G401 (cell line): ENCODE results near the gene ZNF30. TPM values are rescaled to one million over a fixed set of nuclear protein-coding genes. Genes with fewer than 3 reads are reported as not detected.
"Not testable (repeated sequence)": the region's sequence is repeated elsewhere in the genome, so short reads cannot be mapped to it uniquely, and the experiment has no call there.

Source experiments
- DNase-seq: peaks from one replicate; pipeline ENCODE4 v3.0.0-alpha.2; 2015; ENCODE audit warnings: low spot score
- in situ Hi-C: cut with HindIII; loops from 2 replicates; pipeline ENCODE4 v1.10.0; 2016; ENCODE audit warnings: low sequenced_read_pairs, mixed read lengths
- total RNA-seq: library from RNA; depleted of rRNA; stranded (reverse); fragments of >200 nt; shearing (Covaris generic); gene quantifications from 2 replicates; pipeline ENCODE4 v1.2.3, GENCODE V29; 2014

ZNF30 gene
- total RNA-seq, 1 experiment from 2014 or later: 3.2 TPM

DNA sequence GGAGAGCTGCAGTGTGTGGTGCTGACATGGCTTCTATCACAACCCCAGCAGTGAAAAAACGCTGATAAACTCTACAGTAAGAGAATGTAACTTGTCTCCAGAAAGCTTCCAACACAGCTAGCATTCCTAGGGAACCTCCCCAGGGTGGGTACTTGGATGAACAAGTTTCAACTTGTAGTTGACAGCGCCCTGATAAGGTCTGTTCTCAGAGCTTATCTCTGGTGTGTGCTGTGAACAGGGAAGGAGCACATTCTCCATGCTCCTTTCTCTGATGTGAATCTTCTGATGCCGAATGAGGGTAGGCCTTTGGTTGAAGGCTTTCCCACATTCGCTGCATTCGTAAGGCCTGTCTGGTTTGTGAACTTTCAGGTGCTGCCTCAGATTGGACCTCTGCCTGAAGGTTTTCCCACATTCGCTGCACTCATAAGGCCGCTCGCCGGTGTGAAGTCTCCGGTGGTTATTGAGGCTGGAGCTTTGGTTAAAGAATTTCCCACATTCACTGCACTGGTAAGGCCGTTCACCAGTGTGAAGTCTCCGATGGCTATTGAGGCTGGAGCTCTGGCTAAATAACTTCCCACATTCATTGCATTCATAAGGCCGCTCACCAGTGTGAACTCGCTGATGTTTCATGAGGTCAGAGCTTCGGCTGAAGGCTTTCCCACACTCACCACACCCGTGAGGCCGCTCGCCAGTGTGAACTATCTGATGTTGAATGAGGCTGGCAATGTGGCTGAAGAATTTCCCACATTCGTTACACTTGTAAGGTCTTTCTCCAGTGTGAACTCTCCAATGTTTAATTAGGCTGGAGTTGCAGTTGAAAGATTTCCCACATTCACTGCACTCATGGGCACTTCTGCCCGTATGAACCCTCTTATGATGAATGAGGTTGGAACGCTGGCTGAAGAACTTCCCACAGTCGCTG, 31.4 kb downstream of the ZNF30 start:
- DNase-seq: no peak
- in situ Hi-C loops: no loop called here

- DNase-seq: no peak
- in situ Hi-C loops: no loop called here
Observed at GRCh38 chr19:34959021-34959420, 32.3 kb downstream of the ZNF30 start.

GRCh38 chr19:34960103-34960805, 33.6 kb downstream of the ZNF30 start:
- in situ Hi-C loops: no loop called here
- DNase-seq: no peak

DNA sequence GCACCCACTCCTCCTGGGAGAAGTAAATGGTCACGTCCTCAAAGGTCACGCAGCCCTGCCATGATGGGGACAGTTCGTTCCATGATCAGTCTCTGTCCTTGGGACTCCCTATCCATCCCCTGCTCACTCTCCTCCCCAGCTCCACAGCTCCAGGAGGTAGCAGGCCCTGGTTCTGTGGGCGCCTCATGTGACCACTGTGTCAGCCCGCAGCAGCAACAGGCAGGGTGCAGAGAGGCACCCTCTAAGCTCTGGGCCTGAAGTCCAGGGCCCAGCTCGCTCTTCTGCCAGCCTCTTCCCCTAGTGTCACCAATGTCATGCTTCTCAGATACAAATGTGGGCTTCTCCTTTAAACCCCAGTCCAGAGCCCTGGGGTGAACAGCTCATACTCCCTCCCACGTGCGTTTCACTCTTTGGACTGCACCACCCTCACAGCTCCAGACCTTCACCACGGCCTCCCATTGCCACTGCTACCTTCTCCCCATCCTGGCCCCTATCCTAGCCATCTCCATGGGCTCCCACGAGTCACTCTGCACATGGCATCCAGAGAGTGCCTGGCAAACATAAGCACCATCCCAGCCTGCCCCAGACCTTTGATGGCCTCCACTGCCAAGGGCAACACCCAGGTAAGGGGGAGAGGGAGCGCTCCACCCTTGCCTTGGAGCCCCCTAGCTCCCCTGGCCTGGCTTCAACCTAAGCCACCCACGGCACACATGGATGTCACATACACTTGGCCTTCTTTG, 34.4 kb downstream of the ZNF30 start:
- DNase-seq: no peak
- in situ Hi-C loops: no loop called here

DNA sequence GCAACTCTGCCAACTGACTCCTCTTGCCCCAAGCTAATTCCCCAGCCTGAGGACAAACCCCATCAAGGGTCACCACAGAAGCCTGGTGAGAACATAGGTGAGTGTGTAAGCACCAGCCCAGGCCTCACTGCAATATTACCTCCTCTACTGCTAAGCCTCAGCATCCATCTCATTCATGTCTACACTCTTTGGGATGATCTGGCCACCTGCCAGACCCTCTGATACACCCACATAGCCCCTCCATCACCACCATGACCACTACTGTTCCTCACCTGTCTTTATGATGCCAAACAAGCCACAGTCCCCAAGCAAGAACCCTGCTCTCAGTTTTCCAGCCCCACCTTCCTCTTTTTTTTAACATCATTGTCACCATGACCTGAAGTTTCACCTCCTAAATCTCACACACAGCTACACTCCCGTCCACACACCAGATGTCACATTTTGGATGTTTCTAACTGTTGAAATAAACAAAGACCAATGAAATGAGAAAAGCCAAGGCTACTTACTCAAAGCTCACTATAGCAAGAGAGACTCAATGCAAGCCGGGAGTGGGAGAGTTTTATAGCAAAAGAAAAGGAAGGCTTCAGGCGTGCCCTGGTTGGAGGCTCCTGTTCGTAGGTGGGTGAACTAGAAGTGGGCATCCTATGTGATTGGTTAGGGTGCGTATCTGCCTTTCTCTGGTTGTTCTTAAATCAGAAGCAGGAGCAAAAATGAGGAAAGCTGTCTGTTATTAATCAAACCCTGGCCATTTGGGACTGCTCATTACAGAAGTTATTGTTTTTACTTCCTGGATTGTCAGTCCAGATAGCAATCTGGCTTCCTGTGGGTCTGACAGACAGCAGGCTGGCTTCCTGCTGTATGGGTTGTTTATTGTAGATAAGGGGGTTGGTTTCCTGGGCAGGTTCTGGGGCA, 35.3 kb downstream of the ZNF30 start:
- in situ Hi-C loops: no loop called here
- DNase-seq: no peak

GRCh38 chr19:34962687-34963572, 36.2 kb downstream of the ZNF30 start:
- in situ Hi-C loops: no loop called here
- peak; percentile 55 for DNase-seq

DNA sequence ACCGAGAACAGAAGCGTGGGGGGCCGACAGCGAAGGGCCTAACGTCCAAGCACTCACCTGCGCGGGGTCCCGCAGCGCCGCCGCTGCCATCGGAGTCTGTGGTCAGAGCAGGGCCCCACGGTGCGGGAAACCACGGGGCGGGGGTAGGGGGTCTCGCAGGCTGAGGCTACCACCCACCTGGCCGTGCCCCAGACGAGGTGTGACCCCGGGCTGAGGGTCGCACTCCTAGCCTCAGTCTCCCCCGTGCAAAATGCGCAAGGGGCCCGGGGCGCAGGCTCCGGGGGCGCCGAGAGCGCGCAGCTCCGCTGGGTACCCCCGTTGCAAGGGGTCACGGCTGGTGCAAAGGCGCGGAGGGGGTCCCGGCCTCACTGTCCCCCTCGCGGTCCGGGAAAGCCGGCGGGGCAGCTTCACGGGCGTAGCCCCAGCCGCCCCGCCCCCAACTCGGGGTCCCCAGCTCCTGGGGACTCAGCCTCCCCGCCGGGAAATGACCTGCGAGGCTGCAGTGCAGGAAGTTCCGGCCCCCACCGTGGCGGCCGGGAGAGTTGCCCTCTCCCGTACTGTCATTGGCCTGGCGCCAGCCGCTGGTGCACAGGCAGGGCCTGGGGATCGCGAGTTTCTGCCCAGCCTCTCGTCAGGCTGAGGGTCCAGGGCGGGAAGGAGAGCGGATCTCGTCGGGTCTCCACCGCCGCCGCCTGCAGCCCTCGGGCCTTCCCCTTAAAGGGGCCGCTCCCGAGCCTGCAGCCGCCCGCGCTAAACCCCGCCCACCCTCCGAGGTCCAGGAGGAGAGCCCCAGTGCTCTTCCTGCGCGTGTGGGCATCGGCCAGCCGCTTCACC, 37.1 kb downstream of the ZNF30 start, which contains the start of gene ZNF792:
Gene ZNF792, minus strand, starts transcription at position 657 of the 834 bp plus-strand sequence. Its CDS starts 567 bp downstream, at position 90.
- in situ Hi-C loops: no loop called here
- DNase-seq: peak; percentile 69

- in situ Hi-C loops: no loop called here
- no peak for DNase-seq
Observed at GRCh38 chr19:34964598-34964997, 37.9 kb downstream of the ZNF30 start.

DNA sequence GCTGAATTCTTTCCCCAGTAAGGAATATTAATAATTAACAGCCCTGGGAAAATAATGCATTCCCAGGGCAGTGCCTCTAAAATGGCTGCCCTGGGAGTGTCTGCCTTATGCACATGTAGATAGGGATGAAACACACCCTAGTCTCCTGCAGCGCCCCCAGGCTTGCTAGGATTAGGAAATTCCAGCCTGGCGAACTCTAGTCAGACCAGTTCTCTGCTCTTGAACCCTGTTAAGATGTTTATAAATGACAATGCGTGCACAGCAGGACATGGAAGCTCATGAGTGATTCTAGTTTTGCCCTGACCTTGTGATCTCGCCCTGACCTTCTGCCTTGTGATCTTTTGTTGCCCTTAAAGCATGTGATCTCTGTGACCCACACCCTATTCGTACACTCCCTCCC, 38.8 kb downstream of the ZNF30 start:
- DNase-seq, in situ Hi-C loops: not testable (repeated sequence)

DNA sequence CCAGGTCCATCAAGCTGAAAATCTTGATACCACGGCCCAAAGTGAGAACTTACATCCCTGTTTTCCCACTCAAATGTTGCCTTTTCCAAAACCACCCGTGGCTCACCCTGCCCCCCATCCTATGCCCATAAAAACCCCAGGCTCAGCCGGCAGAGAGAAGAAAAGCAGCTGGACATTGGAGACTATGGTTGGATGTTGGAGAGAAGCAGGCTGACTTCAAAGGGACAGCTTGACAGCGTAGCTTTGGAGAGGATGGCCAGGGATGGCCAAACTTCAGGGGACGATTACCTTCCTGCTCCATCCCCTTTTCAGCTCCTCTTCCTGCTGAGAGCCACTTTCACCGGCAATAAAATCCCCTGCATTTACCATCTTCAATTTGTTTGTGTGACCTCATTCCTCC, 40.8 kb downstream of the ZNF30 start:
- DNase-seq: no peak
- in situ Hi-C loops: no loop called here

GRCh38 chr19:34969721-34970120, 43.0 kb downstream of the ZNF30 start:
- DNase-seq: no peak
- in situ Hi-C loops: no loop called here

- in situ Hi-C loops, DNase-seq: not testable (repeated sequence)
Observed at GRCh38 chr19:34970185-34970780, 43.6 kb downstream of the ZNF30 start.

GRCh38 chr19:34972163-34972705, 45.5 kb downstream of the ZNF30 start:
- in situ Hi-C loops: no loop called here
- DNase-seq: no peak

- in situ Hi-C loops: no loop called here
- DNase-seq: no peak
Observed at GRCh38 chr19:34974646-34975045, 47.9 kb downstream of the ZNF30 start.

DNA sequence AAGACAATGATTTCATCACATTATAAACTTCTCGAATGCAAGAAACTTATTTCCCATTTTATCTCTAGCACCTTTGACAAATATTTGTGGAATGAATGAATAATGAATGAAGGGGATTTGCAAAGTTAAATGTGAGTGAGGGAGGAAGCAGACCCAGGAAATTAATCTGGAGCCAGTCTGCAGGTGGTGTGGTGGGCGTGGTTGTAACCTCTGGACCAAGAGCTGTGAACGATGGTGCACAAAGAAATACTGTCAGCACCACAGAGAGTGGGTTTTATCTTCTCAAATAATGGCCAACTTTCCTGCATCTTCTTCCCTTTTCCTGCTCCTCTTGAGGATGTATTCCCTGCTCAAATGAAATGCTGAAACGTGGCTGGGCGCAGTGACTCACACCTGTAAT, 48.4 kb downstream of the ZNF30 start:
- DNase-seq: no peak
- in situ Hi-C loops: no loop called here

GRCh38 chr19:34976611-34977010, 49.9 kb downstream of the ZNF30 start:
- in situ Hi-C loops: no loop called here
- DNase-seq: no peak
